DMS 273 treated with DMSO at 0.1 percent for 48 hours (cell line): ENCODE measurements around the gene GJC2.

ENCODE experiments used
- DNase-seq: peaks from one replicate; lab custom pipeline; 2025; lab: John Stamatoyannopoulos, UW

Gene GJC2

DNA sequence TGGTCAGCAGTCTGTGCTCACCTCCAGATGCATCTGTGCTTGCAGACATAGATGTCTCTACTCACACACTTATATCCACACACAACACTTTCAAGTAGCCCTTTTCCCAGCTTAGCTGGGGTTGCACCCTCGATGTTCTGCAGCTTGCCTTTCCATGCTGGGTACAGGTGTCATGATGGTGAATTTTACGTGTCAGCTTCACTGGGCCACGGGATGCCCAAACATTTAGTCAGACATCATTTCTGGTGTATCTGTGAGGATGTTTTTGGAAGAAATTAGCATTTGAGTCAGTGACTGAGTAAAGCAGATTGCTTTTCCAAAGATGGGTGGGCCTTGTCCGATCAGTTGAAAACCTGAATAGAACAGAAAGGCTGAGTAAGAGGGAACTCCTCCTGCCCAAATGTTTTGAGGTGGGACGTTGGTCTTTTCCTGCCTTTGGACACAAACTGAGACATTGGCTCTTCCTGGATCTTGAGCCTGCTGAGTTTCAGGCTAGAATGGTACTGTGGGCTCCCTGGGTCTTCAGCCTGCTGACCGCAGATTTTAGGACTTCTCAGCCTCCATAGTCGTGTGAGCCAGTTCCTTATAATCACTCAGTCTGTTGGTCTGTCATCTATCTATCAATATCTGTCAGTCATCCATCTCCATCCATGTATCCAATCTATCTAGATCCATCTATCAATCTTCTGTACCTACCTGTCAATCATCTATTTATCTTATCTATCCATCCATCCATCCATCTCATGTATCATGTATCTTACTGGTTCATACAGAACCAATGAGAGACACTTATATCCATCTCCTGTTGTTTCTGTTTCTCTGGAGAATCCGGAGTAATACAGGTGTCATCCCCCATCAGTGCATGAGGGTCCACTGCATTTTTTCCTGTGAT lies 45.4 kb downstream of the GJC2 start:
- no peak for DNase-seq

DNA sequence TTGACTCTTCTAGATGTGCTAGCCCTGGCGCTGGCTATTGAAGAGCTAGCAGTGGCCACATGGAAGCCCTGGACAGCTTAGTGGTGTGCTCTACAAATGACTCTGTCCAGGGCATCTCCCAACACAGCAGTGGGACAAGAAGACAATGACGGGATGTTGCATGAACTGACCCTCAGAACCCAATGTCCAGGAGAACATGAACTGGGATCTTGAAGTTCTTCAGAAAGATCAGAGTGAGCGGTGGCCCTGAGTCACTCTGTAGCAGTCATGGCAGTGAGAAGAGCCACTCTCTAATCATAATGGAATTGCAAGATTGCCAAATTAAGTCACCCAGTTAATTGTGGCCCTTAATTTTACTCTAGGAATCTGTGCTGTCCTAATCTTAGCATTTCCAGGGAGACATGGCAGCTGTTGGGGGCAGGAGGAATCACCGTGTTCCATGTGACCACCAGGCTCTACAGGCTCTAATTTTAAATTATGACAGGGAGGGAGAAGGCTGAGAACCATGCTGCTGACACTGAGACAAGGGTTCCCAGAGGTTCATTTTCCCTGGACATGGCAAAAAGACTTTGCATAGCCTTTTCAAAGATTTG lies 47.9 kb downstream of the GJC2 start:
- no peak for DNase-seq

DNA sequence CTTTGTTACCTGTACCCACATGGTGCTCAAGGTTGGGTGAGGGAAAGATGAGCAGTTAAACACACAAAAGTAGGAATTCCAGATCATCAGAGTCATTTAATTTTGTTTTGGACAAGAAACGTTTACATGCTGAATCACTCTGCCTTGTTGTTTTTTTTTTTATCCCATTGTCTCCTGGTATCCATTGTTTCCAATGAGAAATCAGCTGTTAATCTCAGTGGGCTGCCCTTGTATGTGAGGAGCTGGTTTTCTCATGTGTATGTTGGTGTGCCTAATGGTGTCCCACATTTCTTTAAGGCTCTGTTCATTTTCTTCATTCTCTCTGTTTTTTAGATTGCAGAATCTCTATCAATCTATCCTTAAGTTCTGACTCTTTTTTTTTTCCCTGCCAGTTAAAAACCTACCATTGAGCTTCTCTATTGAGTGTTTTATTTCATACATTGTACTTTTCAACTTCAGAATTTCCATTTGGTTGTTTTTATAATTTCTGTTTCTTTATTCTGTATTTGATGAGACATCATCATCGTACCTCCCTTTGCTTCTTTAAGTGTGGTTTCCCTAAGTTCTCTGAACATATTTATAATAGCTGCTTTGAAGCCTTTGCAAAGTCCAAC lies 49.4 kb downstream of the GJC2 start:
- no peak for DNase-seq

GRCh38 chr1:228204958-228205357 lies 55.2 kb downstream of the GJC2 start:
- no peak for DNase-seq

DNA sequence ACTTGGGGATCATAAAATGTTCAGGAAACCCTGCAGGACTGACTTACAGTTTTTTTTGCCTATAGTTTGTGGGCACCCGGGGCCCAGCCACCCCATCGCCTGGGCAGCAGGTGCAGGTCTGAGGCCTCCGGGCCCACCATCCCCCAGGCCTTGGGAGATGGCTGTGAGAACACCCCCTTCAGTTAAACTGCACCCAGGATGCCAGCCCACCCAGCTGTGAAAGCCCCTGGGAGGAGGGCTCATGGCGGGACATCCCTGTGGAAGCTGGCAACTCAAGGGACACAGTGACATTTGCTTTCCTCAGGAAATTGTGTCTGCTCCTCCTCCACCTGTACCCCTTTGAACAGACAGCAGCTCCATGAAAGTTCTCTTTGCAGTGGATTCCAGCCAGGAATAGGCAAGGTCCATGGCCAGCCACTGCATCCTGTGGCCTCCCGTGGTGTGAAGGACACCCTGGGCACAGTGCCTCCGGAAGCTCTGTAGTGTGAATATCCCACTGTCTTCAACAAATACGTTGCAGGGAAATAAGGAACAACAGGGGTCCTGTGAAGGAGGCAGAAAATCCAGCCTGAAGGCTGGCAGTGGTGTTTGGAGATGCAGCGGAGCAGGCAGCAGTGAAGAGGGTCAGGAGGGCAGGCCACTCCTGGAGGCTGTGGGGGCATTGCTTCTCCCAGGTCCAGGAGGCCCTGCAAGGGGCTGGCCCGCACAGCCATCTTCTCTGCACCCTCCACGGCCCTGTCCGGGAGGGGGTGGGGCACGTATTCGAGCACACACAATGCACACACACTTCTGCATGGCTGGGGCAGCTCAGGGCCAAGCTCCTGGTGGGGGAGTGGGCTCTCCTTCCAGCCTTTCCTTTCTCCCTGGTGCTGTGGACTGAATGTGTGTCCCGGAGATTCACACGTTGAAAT lies 56.1 kb downstream of the GJC2 start:
- no peak for DNase-seq

DNA sequence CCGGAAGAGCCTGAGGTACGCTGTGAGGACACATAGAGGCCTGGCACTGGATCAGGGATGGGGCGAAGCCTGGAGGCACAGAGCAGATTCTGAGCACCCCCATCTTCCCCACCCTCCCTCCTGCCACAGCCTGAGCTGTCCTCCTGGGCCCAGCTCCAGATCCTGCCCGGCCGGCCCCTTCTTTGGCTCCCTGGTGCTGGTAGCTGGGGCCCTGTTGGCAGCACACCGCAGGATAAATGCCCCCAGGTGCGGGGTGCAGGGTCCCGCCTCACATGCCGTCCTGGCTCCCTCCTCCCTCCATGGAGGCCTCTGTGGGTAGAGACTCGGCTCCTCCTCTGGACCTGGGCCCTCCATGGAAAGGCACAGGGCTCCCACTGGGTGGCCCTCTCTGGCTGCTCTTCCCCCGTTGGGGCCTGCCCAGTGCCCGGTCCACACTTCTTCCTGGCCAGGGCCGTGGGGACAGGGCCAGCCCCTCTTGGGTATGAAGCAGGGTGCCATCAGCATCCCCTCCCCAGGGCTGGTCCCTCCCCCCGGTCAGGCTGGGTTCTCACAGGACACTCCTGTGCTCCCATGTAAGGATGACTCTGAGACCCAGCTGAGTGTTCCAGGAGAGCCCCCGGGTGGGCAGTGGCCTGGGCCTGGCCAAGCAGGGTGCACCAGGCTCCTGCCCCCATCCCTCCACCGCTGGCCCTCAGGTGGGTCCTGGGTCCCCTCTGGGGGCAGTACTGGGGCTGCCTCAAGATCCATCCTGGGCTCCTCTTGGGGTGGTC lies 57.0 kb downstream of the GJC2 start:
- no peak for DNase-seq

DNA sequence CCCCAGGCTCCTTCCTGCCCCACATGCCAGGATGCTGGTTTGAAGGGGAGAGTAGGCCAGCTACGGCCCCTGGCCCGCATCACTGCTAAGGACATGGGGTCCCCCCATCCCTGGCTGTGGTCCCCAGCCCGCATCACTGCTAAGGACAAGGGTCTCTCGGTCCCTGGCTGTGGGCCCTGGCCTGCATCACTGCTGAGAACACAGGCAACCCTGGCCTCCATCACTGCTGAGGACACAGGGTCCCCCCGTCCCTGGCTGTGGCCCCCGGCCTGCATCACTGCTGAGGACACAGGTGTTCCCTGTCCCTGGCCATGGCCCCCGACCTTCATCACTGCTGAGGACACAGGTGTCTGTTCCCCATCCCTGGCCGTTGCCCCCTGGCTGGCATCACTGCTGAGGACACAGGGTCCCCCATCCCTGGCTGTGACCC lies 57.7 kb downstream of the GJC2 start:
- DNase-seq, result no peak

- DNase-seq, result no peak
These were observed 58.4 kb downstream of the GJC2 start, which contains the start of gene OBSCN for GRCh38 chr1:228207851-228208821. Gene OBSCN (plus strand): TSS chr1:228208044. CDS start chr1:228211784, 3,740 bp downstream.

DNA sequence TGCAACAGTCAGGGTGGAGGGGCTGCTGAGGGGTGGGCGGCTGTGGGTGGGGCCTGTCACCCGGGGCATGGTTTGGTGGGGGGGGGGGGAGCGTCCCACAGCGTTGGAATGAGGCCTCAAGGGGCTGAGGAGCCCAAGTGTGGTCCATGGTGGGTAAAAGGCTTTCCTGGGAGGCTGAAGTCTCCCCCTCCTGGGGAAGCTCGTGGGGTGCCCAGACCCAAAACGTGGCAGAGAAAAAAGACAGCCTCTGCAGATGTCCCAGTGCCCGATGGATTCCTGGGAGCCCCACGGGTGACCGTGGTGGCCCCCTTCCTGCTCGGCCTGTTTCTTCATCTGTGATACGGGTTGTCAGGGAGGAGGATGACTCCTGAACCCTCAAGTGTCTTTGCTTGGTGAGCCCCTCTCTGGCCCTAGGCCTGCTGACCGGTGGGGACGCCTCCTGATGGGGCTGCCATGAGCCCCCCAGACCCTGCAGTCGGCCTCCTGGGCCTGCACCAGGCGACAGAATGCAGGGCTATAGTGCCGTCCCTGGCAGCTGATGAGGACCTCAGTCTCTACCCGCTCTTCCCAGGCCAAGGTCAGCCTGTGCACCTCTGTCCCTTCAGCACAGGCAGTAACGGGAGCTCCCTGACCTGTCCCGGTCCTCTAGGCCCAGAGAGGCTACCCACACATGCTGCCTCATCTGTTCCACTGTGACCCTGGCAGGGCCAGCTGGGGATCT lies 59.3 kb downstream of the GJC2 start:
- DNase-seq, result no peak
